Memory B cell (primary cell): Measurements from ENCODE around the gene GPR153.
A peak's percentile ranks its signal among the peaks of the same experiment; 100 is the strongest.

Experiments used
- ATAC-seq: fragments of 150-1000 bp; cut with Tn5 transposase; 2 replicates; pipeline ENCODE4 v1.10.0; 2021; ENCODE audit warnings: low read depth, mild to moderate bottlenecking, moderate library complexity
- DNase-seq, 2 donors: peaks; one replicate each; pipeline ENCODE4 v3.0.0; 2022; ENCODE audit warnings: low spot score in 2 of 2
- H3K27ac Mint-ChIP-seq: one replicate; pipeline ENCODE4 v1.8.0; 2022; ENCODE audit warnings: mild to moderate bottlenecking, moderate library complexity, mixed read lengths
- H3K27me3 Mint-ChIP-seq: one replicate; pipeline ENCODE4 v1.8.0; 2022; ENCODE audit warnings: mixed read lengths
- H3K36me3 Mint-ChIP-seq: one replicate; pipeline ENCODE4 v1.8.0; 2022; ENCODE audit warnings: mild to moderate bottlenecking, mixed read lengths
- H3K4me1 Mint-ChIP-seq: one replicate; pipeline ENCODE4 v1.8.0; 2022; ENCODE audit warnings: mixed read lengths
- H3K4me3 Mint-ChIP-seq: one replicate; pipeline ENCODE4 v1.8.0; 2022; ENCODE audit warnings: mild to moderate bottlenecking, moderate library complexity, mixed read lengths
- H3K9me3 Mint-ChIP-seq: one replicate; pipeline ENCODE4 v1.8.0; 2022; ENCODE audit warnings: mixed read lengths

The GPR153 gene

GRCh38 chr1:6269720-6270400 lies 9.0 kb upstream of the GPR153 start:
- Mint-ChIP-seq H3K4me1 (no peaks in the 10 kb centered on the region), H3K9me3 (no peaks in the 10 kb centered on the region), H3K27me3 (peaks cover 2% of the 10 kb centered on the region), H3K36me3 (no peaks in the 10 kb centered on the region), H3K27ac (no peak overlapping the region), H3K4me3 (no peak overlapping the region)
- DNase-seq, result no peak
- no peak for ATAC-seq

- H3K4me1 Mint-ChIP-seq, result no peaks in the 10 kb centered on the region
- DNase-seq (no peak), ATAC-seq (no peak)
- peaks cover 3% of the 10 kb centered on the region for H3K27me3 Mint-ChIP-seq
- H3K36me3 Mint-ChIP-seq, result no peaks in the 10 kb centered on the region
- no peak overlapping the region for H3K4me3 Mint-ChIP-seq
- no peaks in the 10 kb centered on the region for H3K9me3 Mint-ChIP-seq
- no peak overlapping the region for H3K27ac Mint-ChIP-seq
Observed at GRCh38 chr1:6269296-6269695, 8.4 kb upstream of the GPR153 start.

GRCh38 chr1:6268415-6268814 lies 7.5 kb upstream of the GPR153 start:
- Mint-ChIP-seq H3K4me3 (no peak overlapping the region), H3K27me3 (peaks cover 6% of the 10 kb centered on the region), H3K4me1 (no peaks in the 10 kb centered on the region), H3K9me3 (no peaks in the 10 kb centered on the region), H3K36me3 (no peaks in the 10 kb centered on the region), H3K27ac (no peak overlapping the region)
- ATAC-seq, result no peak
- no peak for DNase-seq

GRCh38 chr1:6267686-6268322 lies 6.9 kb upstream of the GPR153 start:
- Mint-ChIP-seq H3K9me3 (no peaks in the 10 kb centered on the region), H3K27ac (no peak overlapping the region), H3K36me3 (no peaks in the 10 kb centered on the region), H3K27me3 (peaks cover 6% of the 10 kb centered on the region), H3K4me1 (no peaks in the 10 kb centered on the region), H3K4me3 (no peak overlapping the region)
- ATAC-seq (no peak), DNase-seq (no peak)

GRCh38 chr1:6266641-6267040 lies 5.7 kb upstream of the GPR153 start:
- no peak overlapping the region for H3K27ac Mint-ChIP-seq
- H3K27me3 Mint-ChIP-seq, result peaks cover 9% of the 10 kb centered on the region
- ATAC-seq (no peak), DNase-seq (no peak)
- no peaks in the 10 kb centered on the region for H3K36me3 Mint-ChIP-seq
- peaks cover 2% of the 10 kb centered on the region for H3K4me1 Mint-ChIP-seq
- H3K9me3 Mint-ChIP-seq, result no peaks in the 10 kb centered on the region
- no peak overlapping the region for H3K4me3 Mint-ChIP-seq

GRCh38 chr1:6265151-6265550 lies 4.3 kb upstream of the GPR153 start:
- H3K4me3 Mint-ChIP-seq, result no peak overlapping the region
- H3K27ac Mint-ChIP-seq, result no peak overlapping the region
- H3K27me3 Mint-ChIP-seq, result peaks cover 9% of the 10 kb centered on the region
- peaks cover 2% of the 10 kb centered on the region for H3K4me1 Mint-ChIP-seq
- ATAC-seq (no peak), DNase-seq (no peak)
- H3K9me3 Mint-ChIP-seq, result no peaks in the 10 kb centered on the region
- no peaks in the 10 kb centered on the region for H3K36me3 Mint-ChIP-seq

GRCh38 chr1:6263716-6264115 lies 2.8 kb upstream of the GPR153 start:
- ATAC-seq, result no peak
- no peak overlapping the region for H3K27ac Mint-ChIP-seq
- no peaks in the 10 kb centered on the region for H3K36me3 Mint-ChIP-seq
- no peak overlapping the region for H3K4me3 Mint-ChIP-seq
- no peak for DNase-seq
- no peaks in the 10 kb centered on the region for H3K9me3 Mint-ChIP-seq
- peaks cover 13% of the 10 kb centered on the region for H3K27me3 Mint-ChIP-seq
- H3K4me1 Mint-ChIP-seq, result peaks cover 2% of the 10 kb centered on the region

- Mint-ChIP-seq H3K4me1 (peaks cover 2% of the 10 kb centered on the region), H3K27ac (no peak overlapping the region), H3K4me3 (no peak overlapping the region), H3K27me3 (peaks cover 13% of the 10 kb centered on the region), H3K9me3 (no peaks in the 10 kb centered on the region), H3K36me3 (no peaks in the 10 kb centered on the region)
- DNase-seq, result no peak
- no peak for ATAC-seq
Observed at GRCh38 chr1:6262555-6263420, 1.9 kb upstream of the GPR153 start.

- DNase-seq (no peak), ATAC-seq (no peak)
- H3K27ac Mint-ChIP-seq, result no peak overlapping the region
- peak overlapping the region; percentile 80 for H3K4me3 Mint-ChIP-seq
- H3K36me3 Mint-ChIP-seq, result no peaks in the 10 kb centered on the region
- peaks cover 2% of the 10 kb centered on the region for H3K4me1 Mint-ChIP-seq
- no peaks in the 10 kb centered on the region for H3K9me3 Mint-ChIP-seq
- H3K27me3 Mint-ChIP-seq, result peaks cover 13% of the 10 kb centered on the region
Observed at GRCh38 chr1:6261615-6261995, 707 bp upstream of the GPR153 start.

- H3K9me3 Mint-ChIP-seq, result no peaks in the 10 kb centered on the region
- H3K4me1 Mint-ChIP-seq, result peaks cover 2% of the 10 kb centered on the region
- H3K4me3 Mint-ChIP-seq, result no peak overlapping the region
- ATAC-seq (peak; percentile 45), DNase-seq (no peak)
- peaks cover 13% of the 10 kb centered on the region for H3K27me3 Mint-ChIP-seq
- H3K27ac Mint-ChIP-seq, result no peak overlapping the region
- no peaks in the 10 kb centered on the region for H3K36me3 Mint-ChIP-seq
Observed at GRCh38 chr1:6260433-6260934, 414 bp downstream of the GPR153 start.

- no peaks in the 10 kb centered on the region for H3K36me3 Mint-ChIP-seq
- H3K27ac Mint-ChIP-seq, result no peak overlapping the region
- H3K27me3 Mint-ChIP-seq, result peaks cover 10% of the 10 kb centered on the region
- no peaks in the 10 kb centered on the region for H3K9me3 Mint-ChIP-seq
- peak; percentile 58 to 65 for DNase-seq
- H3K4me3 Mint-ChIP-seq, result peak overlapping the region; percentile 64
- ATAC-seq, result peak; percentile 84
- H3K4me1 Mint-ChIP-seq, result peaks cover 2% of the 10 kb centered on the region
Observed at GRCh38 chr1:6259491-6260362, 1.2 kb downstream of the GPR153 start.

GRCh38 chr1:6258675-6259074 lies 2.2 kb downstream of the GPR153 start:
- ATAC-seq (no peak), DNase-seq (no peak)
- H3K4me3 Mint-ChIP-seq, result no peak overlapping the region
- H3K4me1 Mint-ChIP-seq, result peaks cover 2% of the 10 kb centered on the region
- no peak overlapping the region for H3K27ac Mint-ChIP-seq
- H3K27me3 Mint-ChIP-seq, result peaks cover 9% of the 10 kb centered on the region
- H3K9me3 Mint-ChIP-seq, result no peaks in the 10 kb centered on the region
- H3K36me3 Mint-ChIP-seq, result no peaks in the 10 kb centered on the region

GRCh38 chr1:6257541-6258069 lies 3.3 kb downstream of the GPR153 start:
- Mint-ChIP-seq H3K4me3 (no peak overlapping the region), H3K9me3 (no peaks in the 10 kb centered on the region), H3K27ac (no peak overlapping the region), H3K4me1 (peaks cover 2% of the 10 kb centered on the region), H3K27me3 (peaks cover 7% of the 10 kb centered on the region), H3K36me3 (no peaks in the 10 kb centered on the region)
- ATAC-seq, result no peak
- DNase-seq, result no peak
